Activated naive CD4-positive, alpha-beta T cell (primary cell): ENCODE data around the gene MSANTD1.

ENCODE experiments used
- DNase-seq, 4 experiments: peaks; one replicate each; lab custom pipeline; 2025; lab: John Stamatoyannopoulos, UW

MSANTD1 gene

GRCh38 chr4:3263876-3264193, 14.9 kb downstream of the MSANTD1 start:
- DNase-seq = no peak

- DNase-seq = no peak
These were observed 17.1 kb downstream of the MSANTD1 start for GRCh38 chr4:3266076-3266475.

GRCh38 chr4:3267576-3268394, 18.8 kb downstream of the MSANTD1 start:
- DNase-seq = no peak

DNA sequence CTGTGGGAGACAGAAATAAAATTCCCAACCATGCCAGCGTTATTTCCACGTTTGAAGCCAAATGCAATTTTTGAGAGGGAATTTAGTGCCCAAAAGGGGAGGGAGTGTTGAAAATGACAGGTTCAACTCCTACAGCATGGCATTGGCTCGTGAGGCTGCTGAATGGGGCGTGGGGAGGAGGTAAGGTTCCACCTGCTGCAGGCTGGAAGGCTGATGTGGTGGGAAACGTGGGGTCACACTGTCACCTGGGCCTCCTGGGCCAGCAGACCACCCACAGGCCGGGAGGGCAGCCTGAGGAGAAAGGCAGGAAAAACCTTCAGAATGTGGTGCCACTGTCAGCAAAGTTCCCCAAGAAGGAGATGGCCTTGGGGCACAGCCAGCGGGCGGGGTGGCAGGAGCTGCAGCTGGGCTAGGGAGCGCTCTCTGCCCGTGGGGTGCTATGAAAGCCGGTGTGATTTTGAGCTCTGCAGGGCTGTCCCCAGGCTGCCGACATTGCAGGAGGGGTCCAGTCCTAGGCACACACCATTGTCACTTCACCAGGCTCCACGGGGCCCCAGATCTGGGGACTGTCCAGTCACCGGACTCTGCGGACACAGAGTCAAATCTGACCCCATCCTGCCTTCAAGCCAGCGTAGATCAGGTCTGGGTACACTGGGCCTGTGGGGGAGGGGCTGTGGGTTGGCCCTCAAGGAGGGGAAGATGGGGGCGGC, 19.6 kb downstream of the MSANTD1 start:
- DNase-seq = no peak

- DNase-seq = no peak
These were observed 20.4 kb downstream of the MSANTD1 start for GRCh38 chr4:3269105-3269927.

- no peak for DNase-seq
These were observed 21.1 kb downstream of the MSANTD1 start for GRCh38 chr4:3269991-3270611.

DNA sequence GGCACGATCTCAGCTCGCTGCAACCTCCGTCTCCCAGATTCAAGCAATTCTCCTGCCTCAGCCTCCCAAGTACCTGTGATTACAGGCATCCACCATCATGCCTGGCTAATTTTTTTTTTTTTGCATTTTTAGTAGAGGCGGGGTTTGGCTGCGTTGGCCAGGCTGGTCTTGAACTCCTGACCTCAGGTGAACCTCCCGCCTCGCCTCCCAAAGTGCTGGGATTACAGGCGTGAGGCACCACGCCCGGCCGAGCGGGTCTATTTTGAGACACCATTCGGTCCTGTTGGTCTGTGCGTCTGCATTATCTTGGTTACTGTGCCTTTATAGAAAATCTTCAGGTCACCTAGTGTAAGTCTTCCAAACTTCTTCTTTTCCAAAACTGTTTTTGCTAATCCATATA, 22.2 kb downstream of the MSANTD1 start:
- no peak for DNase-seq

DNA sequence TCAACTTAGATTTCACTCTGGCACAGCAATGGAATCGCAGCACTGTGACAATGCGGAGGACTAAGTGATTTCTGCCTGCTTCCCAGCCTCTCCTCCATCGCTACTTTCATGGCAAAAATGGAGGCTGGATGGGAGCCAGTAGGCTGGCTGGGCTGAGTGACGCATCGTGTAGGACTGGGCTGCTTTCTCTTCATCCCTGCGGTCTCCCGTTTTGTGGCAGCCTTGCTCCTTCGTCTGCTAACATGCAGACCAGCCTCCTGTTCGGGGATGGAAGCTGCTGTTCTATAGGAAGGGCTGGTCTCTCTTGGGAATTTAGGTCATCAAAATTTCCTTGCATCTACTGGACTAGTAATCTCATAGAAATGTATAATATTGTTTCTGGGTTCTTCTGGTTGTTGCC, 28.0 kb downstream of the MSANTD1 start:
- DNase-seq = no peak

- DNase-seq = no peak
These were observed 31.5 kb downstream of the MSANTD1 start for GRCh38 chr4:3280466-3280865.

DNA sequence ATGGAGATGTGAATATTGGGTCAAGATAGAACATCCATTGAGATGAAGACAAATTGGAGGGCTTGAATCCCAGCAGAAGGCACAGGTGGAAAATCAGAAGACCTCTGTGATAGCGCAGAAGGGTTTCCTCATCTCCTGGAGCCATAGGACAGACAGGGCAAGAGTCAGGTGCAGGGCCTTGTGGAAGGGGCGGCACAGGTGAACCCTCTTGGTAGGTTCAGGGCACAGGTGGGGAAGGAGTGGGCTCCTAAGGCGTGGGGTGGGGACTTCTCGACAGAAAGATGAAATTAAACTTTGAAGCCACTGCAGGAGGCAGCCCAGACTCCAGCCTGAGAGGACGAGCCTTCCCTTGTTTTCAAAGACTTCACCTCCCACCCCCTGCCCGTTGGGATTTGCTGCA, 34.5 kb downstream of the MSANTD1 start:
- DNase-seq = no peak

DNA sequence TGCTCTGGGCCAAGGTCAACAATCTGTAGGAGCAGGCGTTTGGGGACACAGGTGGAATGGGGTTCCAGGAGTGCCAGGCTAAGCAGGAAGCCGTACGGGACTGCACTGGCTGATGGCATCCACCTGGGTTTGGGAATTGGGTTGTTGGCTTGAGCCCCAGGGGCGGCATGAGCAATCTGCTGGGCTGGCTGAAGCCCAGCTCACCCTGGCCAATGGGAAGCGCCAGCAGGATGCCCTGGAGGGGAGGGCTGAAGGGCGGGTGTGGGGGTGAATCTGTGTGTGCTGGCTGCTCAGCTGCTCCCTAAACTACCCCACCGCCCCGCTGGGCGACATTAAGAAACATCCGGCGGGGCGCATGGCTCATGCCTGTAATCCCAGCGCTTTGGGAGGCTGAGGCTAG, 35.0 kb downstream of the MSANTD1 start:
- DNase-seq = no peak

- DNase-seq = no peak
These were observed 36.0 kb downstream of the MSANTD1 start for GRCh38 chr4:3284734-3285557.

DNA sequence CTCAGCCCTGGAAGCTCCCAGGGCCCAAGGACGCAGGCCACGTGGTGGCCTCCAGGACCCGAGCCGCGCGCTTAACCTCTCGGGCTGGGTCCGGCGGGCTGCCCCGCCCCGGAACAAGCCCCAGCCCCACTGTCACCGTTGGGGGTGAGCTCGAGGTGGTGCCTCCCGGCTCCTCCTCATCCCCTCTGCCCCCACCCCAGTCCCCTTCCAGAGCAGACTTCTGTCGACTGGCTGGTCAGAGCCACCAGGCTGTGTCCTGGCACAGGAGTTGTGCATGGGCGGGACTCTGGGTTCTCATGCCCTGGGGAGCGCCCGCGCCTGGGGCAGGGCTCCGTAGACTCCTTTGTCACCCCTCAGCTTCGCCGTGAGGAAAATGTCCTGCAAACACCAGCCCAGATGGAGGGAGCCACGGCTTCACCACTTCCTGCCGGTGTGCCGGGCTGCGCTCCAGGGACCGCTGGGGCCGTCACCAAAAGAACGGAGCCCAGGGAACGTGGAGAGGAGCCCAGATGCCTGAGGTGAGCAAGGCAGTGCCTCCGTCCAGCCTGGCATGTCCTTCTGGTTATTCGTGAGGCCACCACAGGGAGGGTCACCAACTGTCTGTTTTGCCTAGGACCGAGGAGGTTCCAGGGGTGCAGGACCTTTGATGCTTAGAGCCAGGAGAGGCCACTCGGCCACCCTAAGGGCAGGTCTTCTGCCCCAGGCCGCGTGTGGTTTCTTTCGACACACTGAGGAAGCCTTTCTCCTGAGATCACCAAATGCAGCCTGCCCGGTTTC, 36.8 kb downstream of the MSANTD1 start:
- no peak for DNase-seq

DNA sequence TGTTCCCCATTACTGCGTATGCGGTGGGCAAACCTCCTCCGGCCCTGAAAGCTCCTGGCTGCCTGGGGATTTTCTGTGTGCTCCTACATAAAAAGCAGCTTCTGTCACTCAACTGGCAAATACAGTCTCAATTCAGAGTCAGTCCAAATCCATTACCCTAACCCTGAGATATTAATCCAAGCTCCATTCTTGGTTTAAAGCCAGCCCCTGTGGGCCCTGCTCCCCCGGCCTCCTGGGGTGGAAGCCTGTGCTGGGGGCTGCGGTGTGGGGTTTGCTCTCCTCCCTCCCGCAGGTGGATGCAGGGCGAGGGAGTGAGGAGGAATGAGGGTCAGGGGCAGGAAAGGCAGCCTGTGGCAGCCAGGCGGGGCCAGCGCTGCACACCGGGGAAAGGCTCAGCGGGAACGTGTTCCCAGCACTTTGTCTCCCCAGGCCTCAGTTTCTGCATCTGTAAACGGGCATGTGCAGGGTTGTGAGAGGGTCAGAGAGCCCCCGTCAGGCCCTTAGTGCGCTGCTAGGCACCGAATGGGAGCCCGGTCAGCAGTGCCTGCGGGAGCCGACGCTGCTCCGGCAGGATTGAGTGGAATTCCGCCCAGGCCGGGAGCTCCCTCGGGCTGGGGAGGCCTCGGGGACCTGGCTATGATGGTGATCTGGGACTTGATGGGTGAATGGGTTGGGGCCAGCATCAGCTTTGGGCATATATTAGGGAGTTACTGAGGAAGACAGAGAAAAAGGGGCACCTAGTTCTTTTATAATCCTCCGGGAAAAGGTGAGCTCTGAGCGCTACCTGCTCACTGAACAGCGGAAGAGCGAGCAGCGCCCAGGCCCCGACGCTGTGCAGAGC, 37.6 kb downstream of the MSANTD1 start:
- DNase-seq = no peak

DNA sequence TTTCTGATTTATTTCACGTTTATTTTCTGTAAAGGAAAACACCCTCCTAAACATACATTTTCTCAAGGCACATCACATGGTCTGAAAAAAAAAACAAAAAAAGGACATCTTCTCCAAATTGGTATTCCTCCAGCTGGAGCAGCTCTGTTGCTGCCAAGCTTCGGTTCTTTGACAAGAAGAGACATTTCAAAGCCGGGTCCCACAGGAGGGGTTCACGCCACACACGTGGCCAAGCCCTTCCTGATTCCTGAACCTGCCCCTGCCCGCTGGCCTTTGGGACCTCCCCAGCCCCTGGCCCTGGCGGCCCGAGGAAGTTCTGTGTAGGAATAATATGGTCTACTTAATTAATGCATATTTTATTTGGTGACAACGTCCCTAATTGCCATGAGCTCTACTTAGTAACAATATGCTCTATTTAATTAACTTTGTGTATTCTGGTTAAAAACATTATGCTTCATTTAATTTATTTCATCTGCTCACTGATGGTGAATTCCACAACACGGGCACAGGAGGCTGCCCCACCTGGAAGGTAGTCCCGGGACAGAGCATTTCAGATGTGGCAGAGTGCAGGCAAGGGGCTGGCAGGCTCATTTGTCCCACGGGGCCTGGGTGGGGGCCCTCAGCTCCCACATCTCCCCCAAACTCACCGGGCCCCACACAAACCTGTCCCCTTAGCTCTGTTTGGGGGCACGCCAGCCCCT, 38.5 kb downstream of the MSANTD1 start:
- no peak for DNase-seq

GRCh38 chr4:3287972-3288570, 39.1 kb downstream of the MSANTD1 start:
- DNase-seq = no peak

DNA sequence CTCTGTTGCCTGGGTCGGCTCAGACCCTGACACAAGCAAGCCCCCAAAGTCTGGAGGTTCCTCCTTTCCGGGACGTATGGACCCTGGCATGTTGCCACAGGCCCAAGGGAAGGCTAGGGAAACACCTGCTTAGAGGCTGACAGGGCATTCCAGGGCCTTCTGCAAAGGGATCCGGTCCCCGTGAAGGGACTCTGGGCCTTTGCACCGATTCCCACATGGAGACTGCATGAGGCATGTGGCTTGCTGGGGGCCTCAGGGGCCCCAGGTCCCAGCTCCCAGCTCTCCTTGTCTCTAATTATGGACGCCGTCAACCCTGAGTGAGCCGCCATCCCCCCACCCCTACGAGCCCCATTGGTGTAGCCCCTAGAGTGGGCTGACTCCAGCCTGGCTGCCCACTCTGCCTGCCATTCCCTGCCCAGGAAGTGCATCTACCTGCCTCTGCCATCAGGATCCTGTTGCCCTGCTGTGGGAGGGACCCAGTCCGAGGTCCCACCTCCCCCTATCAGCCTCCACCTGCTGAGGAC, 39.7 kb downstream of the MSANTD1 start:
- no peak for DNase-seq

- no peak for DNase-seq
These were observed 41.5 kb downstream of the MSANTD1 start for GRCh38 chr4:3290476-3290875.
